ENCODE results near the gene ASRGL1. TPM values are rescaled to one million over a fixed set of nuclear protein-coding genes. Genes with fewer than 3 reads are reported as not detected.

ASRGL1 gene
- total RNA-seq, 3 donors from 2014 or later (not counting 1 experiment from before 2014, with no cell fraction given), result 1.9 to 9.7 (median 3.4) TPM

DNA sequence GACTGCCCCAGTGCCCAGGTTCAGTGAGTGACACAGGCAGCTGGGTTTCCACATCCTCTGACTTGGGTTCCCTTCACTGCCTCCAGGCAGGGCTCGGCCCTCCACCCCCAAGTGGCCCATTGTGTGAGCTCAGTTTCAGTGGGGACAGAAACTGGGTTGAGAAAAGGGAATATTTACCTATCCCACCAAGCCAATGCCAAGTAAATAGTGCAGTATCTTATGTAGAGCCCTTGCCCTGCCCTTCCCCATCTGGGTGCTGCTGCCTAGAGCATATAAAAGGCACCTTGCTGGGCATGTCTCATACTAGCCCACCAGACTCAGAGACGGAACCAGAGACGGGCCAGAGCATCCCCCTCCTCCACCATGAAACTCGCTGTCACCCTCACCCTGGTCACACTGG is 81.5 kb downstream of the ASRGL1 start, which contains the start of gene SCGB1A1:
Gene SCGB1A1 (plus strand): TSS at position 301 of the 400 bp plus-strand sequence. CDS start 63 bp downstream, at position 364.
- TF ChIP-seq, protein P1, sequence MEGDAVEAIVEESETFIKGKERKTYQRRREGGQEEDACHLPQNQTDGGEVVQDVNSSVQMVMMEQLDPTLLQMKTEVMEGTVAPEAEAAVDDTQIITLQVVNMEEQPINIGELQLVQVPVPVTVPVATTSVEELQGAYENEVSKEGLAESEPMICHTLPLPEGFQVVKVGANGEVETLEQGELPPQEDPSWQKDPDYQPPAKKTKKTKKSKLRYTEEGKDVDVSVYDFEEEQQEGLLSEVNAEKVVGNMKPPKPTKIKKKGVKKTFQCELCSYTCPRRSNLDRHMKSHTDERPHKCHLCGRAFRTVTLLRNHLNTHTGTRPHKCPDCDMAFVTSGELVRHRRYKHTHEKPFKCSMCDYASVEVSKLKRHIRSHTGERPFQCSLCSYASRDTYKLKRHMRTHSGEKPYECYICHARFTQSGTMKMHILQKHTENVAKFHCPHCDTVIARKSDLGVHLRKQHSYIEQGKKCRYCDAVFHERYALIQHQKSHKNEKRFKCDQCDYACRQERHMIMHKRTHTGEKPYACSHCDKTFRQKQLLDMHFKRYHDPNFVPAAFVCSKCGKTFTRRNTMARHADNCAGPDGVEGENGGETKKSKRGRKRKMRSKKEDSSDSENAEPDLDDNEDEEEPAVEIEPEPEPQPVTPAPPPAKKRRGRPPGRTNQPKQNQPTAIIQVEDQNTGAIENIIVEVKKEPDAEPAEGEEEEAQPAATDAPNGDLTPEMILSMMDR (IDR thresholded peaks at IDR 0.05), result no peak
- no peaks in the 10 kb centered on the region for H3K27me3 ChIP-seq (ENCODE audit: control insufficient read depth, insufficient read depth, low read length)
- H3K36me3 ChIP-seq (ENCODE audit: control insufficient read depth, insufficient read depth, low read length), result no peaks in the 10 kb centered on the region
- no peak within 1 kb of the TSS for H3K4me3 Mint-ChIP-seq
- peaks cover 0 to 3% of the 10 kb centered on the region in 2 donors for H3K27me3 Mint-ChIP-seq (ENCODE audit: low read depth in 2 of 2)
- 68% methylated on average over 3 of the region's 4 CpGs for WGBS (ENCODE audit: insufficient coverage)
- intact Hi-C loops (cut with micrococcal nuclease), result no loop called here
- H3K4me1 Mint-ChIP-seq, result no peaks in the 10 kb centered on the region
- H3K27ac Mint-ChIP-seq, result no peak within 1 kb of the TSS
- ATAC-seq (no peak), DNase-seq (no peak)
- no peaks in the 10 kb centered on the region for H3K36me3 Mint-ChIP-seq
- H3K4me3 ChIP-seq (ENCODE audit: low read length), result no peak within 1 kb of the TSS
- H3K9me3 ChIP-seq (ENCODE audit: control insufficient read depth, insufficient read depth, low read length), result no peaks in the 10 kb centered on the region
- no peak within 1 kb of the TSS for H3K27ac ChIP-seq (ENCODE audit: low read length)
- no peaks in the 10 kb centered on the region for H3K4me1 ChIP-seq (ENCODE audit: control insufficient read depth, insufficient read depth, low read length)
- no peaks in the 10 kb centered on the region for H3K9me3 Mint-ChIP-seq

DNA sequence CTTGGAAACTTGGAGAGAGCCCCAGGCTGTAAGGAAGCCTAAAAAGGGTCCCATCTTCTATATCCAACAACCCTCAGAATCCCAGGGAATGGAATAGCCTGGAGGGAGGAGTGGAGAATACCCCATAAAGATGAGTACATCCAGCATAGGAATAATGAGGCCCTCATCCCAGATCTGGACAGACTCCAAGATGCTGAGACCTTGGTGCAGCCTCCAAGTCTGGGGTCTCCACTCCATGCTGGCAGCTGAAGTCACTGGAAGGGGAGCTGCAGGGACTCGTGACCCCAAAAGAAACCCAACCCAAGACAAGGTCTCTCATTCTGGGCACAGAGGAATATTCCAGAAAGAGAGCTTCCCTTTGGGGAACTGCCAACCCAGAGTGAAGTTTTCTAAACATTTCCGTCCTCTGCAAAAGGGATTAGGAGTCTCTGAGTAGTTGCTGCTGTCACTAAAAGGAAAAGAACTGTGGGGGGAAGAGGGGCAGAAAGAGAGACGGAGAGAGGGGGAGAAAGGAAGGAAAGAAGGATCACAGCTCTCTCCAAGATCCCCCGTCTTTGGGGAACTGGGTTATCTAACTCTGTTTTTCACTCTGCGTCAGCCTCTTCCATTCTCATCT is 82.2 kb downstream of the ASRGL1 start:
- 66% methylated on average over 4 of the region's 5 CpGs for WGBS (ENCODE audit: insufficient coverage)
- peaks cover 0 to 3% of the 10 kb centered on the region in 2 donors for H3K27me3 Mint-ChIP-seq (ENCODE audit: low read depth in 2 of 2)
- intact Hi-C loops (cut with micrococcal nuclease), result no loop called here
- H3K9me3 Mint-ChIP-seq, result no peaks in the 10 kb centered on the region
- H3K36me3 Mint-ChIP-seq, result no peaks in the 10 kb centered on the region
- no peak overlapping the region for H3K4me3 Mint-ChIP-seq
- Histone ChIP-seq H3K4me1 (ENCODE audit: control insufficient read depth, insufficient read depth, low read length) (peaks cover under 1% of the 10 kb centered on the region), H3K4me3 (ENCODE audit: low read length) (no peak overlapping the region), H3K9me3 (ENCODE audit: control insufficient read depth, insufficient read depth, low read length) (no peaks in the 10 kb centered on the region), H3K27ac (ENCODE audit: low read length) (no peak overlapping the region), H3K36me3 (ENCODE audit: control insufficient read depth, insufficient read depth, low read length) (no peaks in the 10 kb centered on the region), H3K27me3 (ENCODE audit: control insufficient read depth, insufficient read depth, low read length) (no peaks in the 10 kb centered on the region)
- H3K4me1 Mint-ChIP-seq, result peaks cover 2% of the 10 kb centered on the region in 2 donors
- H3K27ac Mint-ChIP-seq, result no peak overlapping the region
- TF ChIP-seq, protein P1 (IDR thresholded peaks at IDR 0.05), result no peak
- DNase-seq (no peak), ATAC-seq (no peak)

DNA sequence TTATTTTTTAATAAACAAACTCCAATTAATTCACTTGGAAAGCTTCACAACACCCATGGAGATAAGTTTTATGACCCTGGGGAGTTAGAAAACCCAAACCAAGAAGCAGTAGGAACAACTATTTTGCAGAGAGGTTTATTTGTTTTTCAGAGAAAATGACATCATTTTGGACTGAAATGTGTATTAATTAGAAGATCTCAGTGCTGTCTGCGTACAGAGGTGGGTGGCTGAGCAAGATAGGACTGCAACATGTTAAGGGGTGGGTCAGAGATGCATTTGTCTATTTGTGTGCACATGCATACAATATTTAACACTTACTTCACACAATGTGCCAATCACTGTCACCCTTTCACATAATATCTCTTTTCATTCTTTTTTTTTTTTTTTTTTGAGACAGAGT is 82.7 kb downstream of the ASRGL1 start:
- TF ChIP-seq, protein P1 (IDR thresholded peaks at IDR 0.05), result no peak
- no peak overlapping the region for H3K4me3 Mint-ChIP-seq
- no peaks in the 10 kb centered on the region for H3K9me3 ChIP-seq (ENCODE audit: control insufficient read depth, insufficient read depth, low read length)
- no peaks in the 10 kb centered on the region for H3K9me3 Mint-ChIP-seq
- no peaks in the 10 kb centered on the region for H3K36me3 Mint-ChIP-seq
- 83% methylated on average over 1 of the region's 1 CpG for WGBS (ENCODE audit: insufficient coverage)
- H3K27ac Mint-ChIP-seq, result no peak overlapping the region
- peaks cover 6 to 7% of the 10 kb centered on the region in 2 donors for H3K4me1 Mint-ChIP-seq
- H3K4me1 ChIP-seq (ENCODE audit: control insufficient read depth, insufficient read depth, low read length), result peaks cover 5% of the 10 kb centered on the region
- intact Hi-C loops (cut with micrococcal nuclease), result no loop called here
- ATAC-seq (no peak), DNase-seq (no peak)
- no peak overlapping the region for H3K4me3 ChIP-seq (ENCODE audit: low read length)
- H3K27me3 Mint-ChIP-seq (ENCODE audit: low read depth in 2 of 2), result peaks cover 0 to 3% of the 10 kb centered on the region in 2 donors
- no peak overlapping the region for H3K27ac ChIP-seq (ENCODE audit: low read length)
- H3K36me3 ChIP-seq (ENCODE audit: control insufficient read depth, insufficient read depth, low read length), result no peaks in the 10 kb centered on the region
- H3K27me3 ChIP-seq (ENCODE audit: control insufficient read depth, insufficient read depth, low read length), result no peaks in the 10 kb centered on the region

DNA sequence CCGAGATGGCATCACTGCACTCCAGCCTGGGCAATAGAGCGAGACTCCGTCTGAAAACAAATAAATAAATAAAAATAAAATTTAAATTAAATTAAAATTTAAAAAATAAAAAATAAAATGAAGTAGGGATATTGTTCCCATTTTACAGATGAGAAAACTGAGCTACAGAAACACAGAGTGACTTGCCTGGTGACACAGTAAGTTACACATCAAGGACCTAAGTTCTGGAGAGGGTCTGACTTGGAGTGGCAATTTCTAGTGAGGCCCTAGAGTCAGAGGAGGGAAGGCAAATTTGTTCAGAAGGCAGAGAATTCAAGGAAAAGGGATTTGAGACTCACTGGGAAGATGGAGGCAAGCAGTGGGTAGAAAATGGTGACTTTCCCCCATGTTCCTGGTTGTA is 83.6 kb downstream of the ASRGL1 start:
- peaks cover 6% of the 10 kb centered on the region for H3K4me1 ChIP-seq (ENCODE audit: control insufficient read depth, insufficient read depth, low read length)
- intact Hi-C loops (cut with micrococcal nuclease), result no loop called here
- no peaks in the 10 kb centered on the region for H3K36me3 ChIP-seq (ENCODE audit: control insufficient read depth, insufficient read depth, low read length)
- H3K27ac ChIP-seq (ENCODE audit: low read length), result no peak overlapping the region
- no peaks in the 10 kb centered on the region for H3K9me3 ChIP-seq (ENCODE audit: control insufficient read depth, insufficient read depth, low read length)
- 100% methylated on average over 1 of the region's 3 CpGs for WGBS (ENCODE audit: insufficient coverage)
- H3K4me1 Mint-ChIP-seq, result peaks cover 6 to 8% of the 10 kb centered on the region in 2 donors
- no peak overlapping the region for H3K27ac Mint-ChIP-seq
- no peaks in the 10 kb centered on the region for H3K9me3 Mint-ChIP-seq
- no peaks in the 10 kb centered on the region for H3K27me3 Mint-ChIP-seq (ENCODE audit: low read depth in 2 of 2)
- no peak overlapping the region for H3K4me3 ChIP-seq (ENCODE audit: low read length)
- H3K4me3 Mint-ChIP-seq, result no peak overlapping the region
- TF ChIP-seq, protein P1 (IDR thresholded peaks at IDR 0.05), result no peak
- no peaks in the 10 kb centered on the region for H3K27me3 ChIP-seq (ENCODE audit: control insufficient read depth, insufficient read depth, low read length)
- no peaks in the 10 kb centered on the region for H3K36me3 Mint-ChIP-seq
- ATAC-seq, result no peak
- DNase-seq, result no peak
